HG03045 (cell line): ENCODE data around the gene ZNF341.

Source experiments
- ATAC-seq: cut with Tn5 transposase; IDR thresholded peaks from one replicate; pipeline ENCODE4 v1.9.1; 2021; ENCODE audit warnings: mild to moderate bottlenecking, moderate library complexity; ENCODE audit not compliant: unreplicated experiment

ZNF341 gene

GRCh38 chr20:33821270-33821836 is 89.6 kb downstream of the ZNF341 start:
- no peak for ATAC-seq

GRCh38 chr20:33822423-33822822 is 90.6 kb downstream of the ZNF341 start:
- ATAC-seq = no peak

- ATAC-seq = no peak
Measured at GRCh38 chr20:33822991-33823390, 91.2 kb downstream of the ZNF341 start.

GRCh38 chr20:33824852-33825251 is 93.1 kb downstream of the ZNF341 start:
- no peak for ATAC-seq

GRCh38 chr20:33825340-33826269 is 93.8 kb downstream of the ZNF341 start:
- no peak for ATAC-seq

- ATAC-seq = no peak
Measured at GRCh38 chr20:33826270-33826897, 94.6 kb downstream of the ZNF341 start.

- no peak for ATAC-seq
Measured at GRCh38 chr20:33827109-33827508, 95.3 kb downstream of the ZNF341 start.

- no peak for ATAC-seq
Measured at GRCh38 chr20:33827634-33828325, 96.0 kb downstream of the ZNF341 start.

- no peak for ATAC-seq
Measured at GRCh38 chr20:33828326-33828844, 96.6 kb downstream of the ZNF341 start.

GRCh38 chr20:33828967-33829560 is 97.3 kb downstream of the ZNF341 start:
- no peak for ATAC-seq

GRCh38 chr20:33829636-33830035 is 97.8 kb downstream of the ZNF341 start:
- ATAC-seq = no peak

GRCh38 chr20:33830371-33830770 is 98.6 kb downstream of the ZNF341 start:
- no peak for ATAC-seq

GRCh38 chr20:33832103-33832804 is 100.5 kb downstream of the ZNF341 start:
- ATAC-seq = no peak

- ATAC-seq = no peak
Measured at GRCh38 chr20:33833333-33833732, 101.5 kb downstream of the ZNF341 start.

GRCh38 chr20:33835615-33836172 is 103.9 kb downstream of the ZNF341 start:
- no peak for ATAC-seq

GRCh38 chr20:33836277-33836676 is 104.5 kb downstream of the ZNF341 start:
- no peak for ATAC-seq

GRCh38 chr20:33837096-33837830 is 105.5 kb downstream of the ZNF341 start:
- no peak for ATAC-seq

GRCh38 chr20:33838035-33838864 is 106.5 kb downstream of the ZNF341 start:
- no peak for ATAC-seq
